IPS-18c (cell line): Measurements from ENCODE around the gene KRTAP5-5.
"Not testable (repeated sequence)": the region's sequence is repeated elsewhere in the genome, so short reads cannot be mapped to it uniquely, and the experiment has no call there.

ENCODE experiments used
- H3K4me3 ChIP-seq: 2 replicates; pipeline ENCODE4 v1.7.0; 2013; ENCODE audit warnings: low read depth, mild to moderate bottlenecking, low read length, moderate library complexity; ENCODE audit not compliant: insufficient read depth
- H3K9me3 ChIP-seq: one replicate; pipeline ENCODE4 v1.6.1; 2013; ENCODE audit warnings: mild to moderate bottlenecking, low read length, moderate library complexity; ENCODE audit not compliant: control insufficient read depth, insufficient read depth

The KRTAP5-5 gene

GRCh38 chr11:1662699-1663283 lies 33.2 kb downstream of the KRTAP5-5 start:
- H3K4me3 ChIP-seq, H3K9me3 ChIP-seq: not testable (repeated sequence)

- Histone ChIP-seq H3K9me3 (no peaks in the 10 kb centered on the region), H3K4me3 (no peak overlapping the region)
Observed at GRCh38 chr11:1665313-1665712, 35.7 kb downstream of the KRTAP5-5 start.

DNA sequence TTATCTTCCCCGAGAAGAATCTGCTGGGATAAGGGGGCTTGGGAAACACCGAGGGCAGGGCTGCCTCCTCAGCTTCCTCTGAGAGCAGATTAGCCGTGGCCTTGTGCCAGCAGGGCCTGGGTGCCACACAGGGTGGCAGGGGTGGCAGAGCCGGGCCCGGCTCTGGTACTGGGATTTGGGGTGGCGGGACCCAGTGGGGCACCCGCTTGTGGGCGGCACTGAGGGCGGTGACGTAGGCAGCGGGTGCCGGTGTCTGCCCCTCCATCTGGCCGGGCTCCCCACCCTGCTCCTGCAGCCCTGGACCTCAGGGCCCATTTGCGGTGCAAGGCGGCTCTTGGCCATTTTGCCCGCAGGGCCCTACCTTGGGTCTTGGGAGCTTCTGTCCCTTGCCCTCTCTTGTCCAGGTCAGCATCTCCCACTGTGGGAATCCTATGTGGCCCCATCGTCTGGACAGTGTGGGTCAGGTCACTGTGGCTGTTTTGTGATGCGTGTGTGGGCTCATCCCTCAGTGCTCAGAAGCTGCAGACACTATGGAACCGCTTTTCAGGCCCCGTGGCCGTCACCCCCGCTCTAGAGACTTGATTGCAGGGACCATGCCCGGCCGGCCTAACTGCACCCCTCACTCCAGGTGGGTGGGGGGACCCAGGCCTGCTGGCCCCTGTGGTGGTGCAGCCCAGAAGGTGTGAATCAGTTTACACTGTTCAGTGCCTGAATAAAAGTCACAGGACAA lies 37.7 kb downstream of the KRTAP5-5 start:
- no peak overlapping the region for H3K4me3 ChIP-seq

DNA sequence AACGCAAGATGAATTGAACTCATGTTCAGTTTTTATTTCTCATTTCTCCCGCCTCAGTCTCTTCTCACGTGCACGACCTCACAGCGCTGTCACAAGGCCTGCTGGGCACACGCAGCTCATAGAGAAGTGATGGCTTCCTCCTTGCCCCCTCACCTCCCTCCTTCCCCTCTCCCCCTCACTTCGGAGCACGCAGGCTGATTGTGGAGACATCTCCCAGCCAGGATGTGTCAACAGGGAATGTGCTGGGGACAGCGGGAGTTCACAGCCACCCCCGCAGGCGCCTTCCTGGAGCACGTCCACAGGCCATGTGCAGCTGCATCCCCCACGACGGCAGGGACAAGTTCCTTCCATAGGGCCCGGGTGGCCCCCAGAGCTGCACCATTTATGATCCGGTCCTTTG lies 38.3 kb downstream of the KRTAP5-5 start:
- Histone ChIP-seq H3K9me3 (no peaks in the 10 kb centered on the region), H3K4me3 (no peak overlapping the region)

More for the DNA sequence above, 37.7 kb downstream of the KRTAP5-5 start:
- no peaks in the 10 kb centered on the region for H3K9me3 ChIP-seq

DNA sequence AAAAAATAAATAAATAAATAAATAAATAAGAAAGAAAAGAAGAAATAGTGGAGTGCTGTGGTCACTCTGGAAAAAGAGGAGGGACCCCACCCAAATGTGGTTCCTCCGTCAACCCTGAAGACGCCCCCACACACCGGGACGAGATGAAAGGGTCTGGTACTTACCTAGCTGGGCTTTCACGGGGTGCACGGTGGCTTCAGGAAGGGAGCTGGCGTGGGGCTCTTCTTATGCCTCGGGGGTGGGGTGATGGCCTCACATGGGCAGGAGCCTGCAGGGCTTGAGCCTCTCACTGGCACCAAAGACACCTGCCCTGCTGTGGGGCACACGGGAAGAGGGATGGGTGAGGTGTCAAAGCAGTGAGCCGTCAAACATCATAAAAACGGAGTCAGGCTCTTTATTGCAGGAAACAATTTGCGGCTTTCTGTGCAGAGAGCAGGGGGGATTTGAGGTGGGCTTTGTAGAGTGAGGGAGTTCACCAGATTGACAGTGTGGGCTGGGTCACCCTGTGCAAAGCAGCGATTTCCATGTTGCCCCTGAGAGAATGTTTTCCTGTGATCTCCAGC lies 39.4 kb downstream of the KRTAP5-5 start:
- Histone ChIP-seq H3K4me3 (no peak overlapping the region), H3K9me3 (no peaks in the 10 kb centered on the region)

GRCh38 chr11:1669546-1670218 lies 40.1 kb downstream of the KRTAP5-5 start:
- Histone ChIP-seq H3K9me3 (no peaks in the 10 kb centered on the region), H3K4me3 (no peak overlapping the region)

- H3K9me3 ChIP-seq, H3K4me3 ChIP-seq: not testable (repeated sequence)
Observed at GRCh38 chr11:1670457-1670856, 40.9 kb downstream of the KRTAP5-5 start.

DNA sequence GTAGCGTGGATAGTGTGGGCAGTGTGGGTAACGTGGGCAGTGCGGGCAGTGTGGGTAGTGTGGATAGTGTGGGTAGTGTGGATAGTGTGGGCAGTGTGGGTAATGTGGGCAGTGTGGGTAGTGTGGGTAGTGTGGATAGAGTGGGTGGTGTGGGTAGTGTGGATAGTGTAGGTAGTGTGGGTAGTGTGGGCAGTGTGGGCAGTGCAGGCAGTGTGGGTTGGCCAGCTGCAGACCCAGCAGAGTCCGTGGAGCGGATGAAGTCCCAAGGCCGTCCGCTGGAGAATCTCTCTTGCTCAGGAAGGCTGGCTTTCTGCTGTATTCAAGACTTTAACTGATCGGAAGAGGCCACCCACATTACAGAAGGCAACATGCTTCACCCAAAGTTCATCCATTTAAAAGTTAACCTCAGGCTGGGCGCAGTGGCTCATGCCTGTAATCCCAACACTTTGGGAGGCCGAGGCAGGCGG lies 41.4 kb downstream of the KRTAP5-5 start:
- Histone ChIP-seq H3K4me3 (no peak overlapping the region), H3K9me3 (no peaks in the 10 kb centered on the region)

GRCh38 chr11:1671658-1672057 lies 42.1 kb downstream of the KRTAP5-5 start:
- no peak overlapping the region for H3K4me3 ChIP-seq

DNA sequence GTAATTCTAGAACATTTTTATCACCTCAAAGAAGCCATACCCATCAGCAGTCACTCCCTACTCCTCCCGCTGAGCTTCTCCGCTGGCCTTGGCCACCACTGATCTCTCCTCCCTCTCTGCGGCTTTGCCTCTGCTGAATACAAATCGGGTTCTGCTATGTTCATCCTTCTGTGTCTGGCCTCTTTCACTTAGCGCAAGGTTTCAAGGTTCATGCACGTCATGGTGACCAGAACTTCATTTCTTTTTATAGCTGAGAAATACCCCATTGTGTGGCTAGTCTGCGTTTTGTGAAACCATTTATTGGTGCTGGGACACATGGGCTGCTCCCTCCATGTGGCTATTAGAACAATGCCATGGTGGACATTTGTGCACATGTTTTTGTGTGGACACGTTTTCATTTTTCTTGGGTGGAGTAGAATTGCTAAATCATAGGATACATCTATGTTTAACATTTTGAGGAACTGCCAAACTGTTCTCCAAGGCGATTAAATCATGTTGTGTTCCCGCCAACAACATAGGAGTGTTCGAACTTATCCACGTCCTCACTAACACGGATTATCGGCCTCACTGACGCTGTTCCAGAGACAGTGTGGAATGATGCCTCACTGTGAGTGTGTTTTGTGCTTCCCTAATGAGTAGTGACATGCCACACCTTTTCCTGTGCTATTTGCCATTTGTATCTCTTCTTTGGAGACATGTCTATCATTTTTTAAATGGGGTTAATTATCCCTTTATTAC lies 43.2 kb downstream of the KRTAP5-5 start:
- Histone ChIP-seq H3K4me3 (no peak overlapping the region), H3K9me3 (no peaks in the 10 kb centered on the region)

More at GRCh38 chr11:1671658-1672057, 42.1 kb downstream of the KRTAP5-5 start:
- H3K9me3 ChIP-seq: no peaks in the 10 kb centered on the region

DNA sequence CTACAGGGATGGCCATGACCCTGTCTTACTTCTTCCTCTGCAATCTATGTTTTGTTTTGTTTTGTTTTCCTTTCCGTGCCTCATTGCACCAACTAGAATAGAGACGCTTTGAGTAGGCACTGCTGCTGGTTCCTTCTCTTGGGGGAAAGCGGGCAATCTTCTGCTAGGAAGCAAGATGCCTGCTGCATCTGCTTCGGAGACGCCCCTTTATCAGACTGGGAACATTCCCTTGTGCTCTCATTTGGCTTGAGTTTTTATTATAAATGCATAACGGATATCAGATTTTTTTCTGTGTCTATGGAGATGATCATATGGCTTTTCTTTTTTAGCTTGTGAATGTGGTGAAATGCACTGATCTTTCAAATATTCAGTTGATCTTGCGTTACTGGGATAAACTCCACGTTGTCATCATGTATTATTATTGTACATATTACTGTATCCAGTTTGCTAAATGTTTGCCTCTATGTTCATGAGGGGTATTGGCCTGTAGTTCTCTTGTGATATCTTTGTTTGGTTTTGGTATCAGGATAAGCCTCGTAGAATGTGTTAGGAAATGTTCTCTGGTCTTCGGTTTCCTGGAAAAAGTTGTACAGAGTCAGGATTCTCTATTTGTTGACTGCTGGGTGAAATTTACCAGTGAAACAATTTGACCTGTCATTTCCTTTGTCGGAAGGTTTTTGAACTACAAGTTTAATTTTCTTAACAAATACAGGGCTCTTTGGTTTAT lies 44.0 kb downstream of the KRTAP5-5 start:
- H3K4me3 ChIP-seq: no peak overlapping the region
- no peaks in the 10 kb centered on the region for H3K9me3 ChIP-seq

DNA sequence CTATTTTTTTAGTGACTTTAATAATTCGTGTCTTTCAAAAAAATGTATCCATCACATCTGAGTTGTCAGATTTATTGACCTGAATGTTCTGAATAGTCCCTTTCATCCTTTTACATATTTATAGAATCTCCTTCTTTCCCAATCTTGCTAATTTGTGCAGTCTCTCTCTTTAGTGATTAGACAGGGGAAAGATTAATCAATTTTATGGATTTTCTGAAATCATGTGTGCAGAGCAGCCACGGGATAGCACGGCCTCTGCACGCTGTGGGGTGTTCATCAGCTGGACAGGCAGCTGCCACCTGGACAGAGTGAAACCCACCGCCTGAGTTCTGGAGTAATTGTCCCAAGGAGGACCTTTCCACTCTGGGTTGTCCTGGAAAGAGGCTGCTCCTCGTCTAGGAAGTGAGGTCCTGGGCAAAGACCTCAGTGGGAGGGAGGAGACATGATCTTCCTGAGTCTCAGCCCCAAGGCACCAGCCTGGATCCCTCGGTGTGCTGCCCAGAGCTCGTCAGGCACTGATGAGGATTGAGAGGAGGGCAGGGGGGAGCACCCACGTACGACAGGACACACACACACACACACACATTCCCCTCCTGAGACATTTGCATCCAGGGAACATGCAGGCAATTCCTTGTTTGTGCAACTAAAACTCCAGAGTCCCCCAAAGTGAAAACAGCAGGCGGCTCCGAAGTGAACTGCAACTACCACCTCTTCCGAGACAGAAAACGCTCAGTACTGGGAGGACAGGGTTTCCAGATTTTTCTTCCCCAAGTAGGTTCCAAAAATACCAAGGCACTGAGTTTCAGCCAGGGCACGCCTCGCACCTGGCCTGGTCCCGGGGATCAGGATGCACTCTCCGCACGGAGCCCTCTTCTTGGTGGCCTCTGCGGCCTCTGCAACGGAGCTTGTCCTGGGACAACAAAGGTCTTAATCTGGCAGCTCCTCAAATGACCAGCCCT lies 44.9 kb downstream of the KRTAP5-5 start:
- no peaks in the 10 kb centered on the region for H3K9me3 ChIP-seq
- no peak overlapping the region for H3K4me3 ChIP-seq

GRCh38 chr11:1675536-1676228 lies 46.1 kb downstream of the KRTAP5-5 start:
- H3K9me3 ChIP-seq: no peaks in the 10 kb centered on the region

GRCh38 chr11:1676229-1676740 lies 46.7 kb downstream of the KRTAP5-5 start:
- Histone ChIP-seq H3K4me3 (no peak overlapping the region), H3K9me3 (no peaks in the 10 kb centered on the region)

More at GRCh38 chr11:1675536-1676228, 46.1 kb downstream of the KRTAP5-5 start:
- H3K4me3 ChIP-seq: no peak overlapping the region

GRCh38 chr11:1679881-1680280 lies 50.3 kb downstream of the KRTAP5-5 start:
- no peaks in the 10 kb centered on the region for H3K9me3 ChIP-seq

More at GRCh38 chr11:1679881-1680280, 50.3 kb downstream of the KRTAP5-5 start:
- H3K4me3 ChIP-seq: no peak overlapping the region
